A549 (cell line): ENCODE data around the gene ARHGEF19. TPM values are rescaled to one million over a fixed set of nuclear protein-coding genes. Genes with fewer than 3 reads are reported as not detected.

Experiments
- ATAC-seq, 2 experiments: fragments of 200-7000 bp in 1 of 2; fragments of >200 bp in 1 of 2; cut with Nextera tagmentation in 1 of 2; cut with Tn5 transposase in 1 of 2; 3 replicates each; pipeline versions ENCODE4 v1.8.0 to v1.9.1; 2018 to 2020; ENCODE audit warnings: mild to moderate bottlenecking in 1 of 2, moderate library complexity in 1 of 2
- CTCF ChIA-PET: fragments of 300-600 bp; sonication (Branson Sonifier 250); formaldehyde crosslinking; extraction: SDS; loops from one replicate; lab custom pipeline; 2021; ENCODE audit warnings: antibody characterized with exemption, inconsistent platforms; lab: Yijun Ruan, JAX
- POLR2A ChIA-PET: fragments of 350-600 bp; formaldehyde crosslinking; extraction: SDS; loops from one replicate; lab custom pipeline; 2021; ENCODE audit warnings: antibody characterized with exemption, inconsistent platforms; lab: Yijun Ruan, JAX
- DNase-seq, 2 experiments: peaks; one replicate each; pipeline versions ENCODE4 v3.0.0 to v3.0.0-alpha.2; 2011 to 2016; ENCODE audit warnings: low read depth in 1 of 2, low spot score in 1 of 2
- FAIRE-seq: peaks from 2 replicates; lab custom pipeline; 2011; peaks lifted over from hg19 to GRCh38; lab: Jason Lieb, UNC
- H3K27ac ChIP-seq, 2 experiments: fragments of >200 bp; sonication (Bioruptor Twin); formaldehyde crosslinking; 3 replicates each; pipeline ENCODE4 v1.5.1; 2016 to 2017
- H3K4me1 ChIP-seq: fragments of >200 bp; sonication (Bioruptor Twin); formaldehyde crosslinking; 3 replicates; pipeline ENCODE4 v1.6.1; 2016
- H3K4me2 ChIP-seq: fragments of >200 bp; sonication (Bioruptor Twin); formaldehyde crosslinking; 3 replicates; pipeline ENCODE4 v1.6.1; 2016
- H3K4me3 ChIP-seq: fragments of >200 bp; sonication (Bioruptor Twin); formaldehyde crosslinking; 3 replicates; pipeline ENCODE4 v1.5.1; 2016
- H3K9me3 ChIP-seq: fragments of >200 bp; sonication (Bioruptor Twin); formaldehyde crosslinking; 3 replicates; pipeline ENCODE4 v1.6.1; 2016
- BHLHE40 ChIP-seq: IDR thresholded peaks from 2 replicates; pipeline ENCODE4 v1.6.1; 2012; ENCODE audit warnings: low read depth, low read length, inconsistent platforms
- CBX2 ChIP-seq: fragments of 200-600 bp; sonication (generic); IDR thresholded peaks from 2 replicates; pipeline ENCODE4 v1.6.1; 2016; ENCODE audit warnings: low read depth, mild to moderate bottlenecking, borderline replicate concordance
- CBX8 ChIP-seq: fragments of 200-600 bp; sonication (generic); IDR thresholded peaks from 2 replicates; pipeline ENCODE4 v1.6.1; 2016
- CEBPB ChIP-seq, 2 experiments: fragments of >200 bp in 1 of 2; sonication (Bioruptor Twin) in 1 of 2; formaldehyde crosslinking in 1 of 2; IDR thresholded peaks; 2 replicates each; pipeline ENCODE4 v1.6.1; 2012 to 2016
- CHD2 ChIP-seq: fragments of 150-350 bp; IDR thresholded peaks from 2 replicates; pipeline ENCODE4 v1.6.1; 2014; ENCODE audit warnings: low read length; ENCODE audit not compliant: partially characterized antibody
- EHF ChIP-seq: fragments of 250-450 bp; sonication (Bioruptor Pico); IDR thresholded peaks from 2 replicates; pipeline ENCODE4 v1.5.0; 2020; ENCODE audit warnings: mild to moderate bottlenecking
- EHMT2 ChIP-seq: fragments of 200-600 bp; sonication (generic); IDR thresholded peaks from 2 replicates; pipeline ENCODE4 v1.6.1; 2016; ENCODE audit warnings: antibody characterized with exemption, low read depth, mild to moderate bottlenecking, moderate library complexity
- ESRRA ChIP-seq: fragments of 150-350 bp; IDR thresholded peaks from 2 replicates; pipeline ENCODE4 v1.6.1; 2014; ENCODE audit warnings: mild to moderate bottlenecking, low read length, borderline replicate concordance
- FOSB ChIP-seq: fragments of 250-450 bp; sonication (Bioruptor Pico); IDR thresholded peaks from 2 replicates; pipeline ENCODE4 v1.5.0; 2020; ENCODE audit warnings: mild to moderate bottlenecking, moderate library complexity
- FOSL2 ChIP-seq, 2 experiments: fragments of 450-650 bp in 1 of 2; fragments of >200 bp in 1 of 2; sonication (Bioruptor Twin) in 1 of 2; formaldehyde crosslinking; IDR thresholded peaks; 2 replicates each; pipeline versions ENCODE4 v1.5.0 to v1.6.1; 2016 to 2020; ENCODE audit warnings: mild to moderate bottlenecking in 1 of 2, moderate library complexity in 1 of 2
- FOXS1 ChIP-seq: fragments of 250-450 bp; sonication (Bioruptor Pico); IDR thresholded peaks from 2 replicates; pipeline ENCODE4 v1.5.0; 2020; ENCODE audit warnings: mild to moderate bottlenecking, moderate library complexity
- GATA3 ChIP-seq: IDR thresholded peaks from 2 replicates; pipeline ENCODE4 v1.6.1; 2012; ENCODE audit warnings: borderline replicate concordance
- HMGXB4 ChIP-seq: fragments of 250-450 bp; sonication (Bioruptor Pico); IDR thresholded peaks from 2 replicates; pipeline ENCODE4 v1.5.0; 2021; ENCODE audit warnings: mild to moderate bottlenecking, moderate library complexity, borderline replicate concordance
- HOXB13 ChIP-seq: fragments of 250-450 bp; sonication (Bioruptor Pico); IDR thresholded peaks from 2 replicates; pipeline ENCODE4 v1.5.0; 2020; ENCODE audit warnings: low read depth, mild to moderate bottlenecking, moderate library complexity
- HOXB5 ChIP-seq: fragments of 250-450 bp; sonication (Bioruptor Pico); IDR thresholded peaks from 2 replicates; pipeline ENCODE4 v1.5.0; 2020; ENCODE audit warnings: mild to moderate bottlenecking, moderate library complexity
- JUN ChIP-seq, 2 experiments: fragments of >200 bp; sonication (Bioruptor Twin); formaldehyde crosslinking; IDR thresholded peaks; 2 replicates in 1 of 2; 3 replicates in 1 of 2; pipeline ENCODE4 v1.6.1; 2016 to 2017
- MAX ChIP-seq: IDR thresholded peaks from 2 replicates; pipeline ENCODE4 v1.6.1; 2012
- MAZ ChIP-seq: fragments of 150-350 bp; IDR thresholded peaks from 2 replicates; pipeline ENCODE4 v1.6.1; 2014; ENCODE audit warnings: antibody characterized with exemption, low read depth, low read length, borderline replicate concordance
- MYC ChIP-seq: IDR thresholded peaks from 2 replicates; pipeline ENCODE4 v1.6.1; 2012; ENCODE audit warnings: mild to moderate bottlenecking, inconsistent platforms, low read length, improper control_type of control experiment, borderline replicate concordance
- NPAS2 ChIP-seq: fragments of 250-450 bp; sonication (Bioruptor Pico); IDR thresholded peaks from 2 replicates; pipeline ENCODE4 v1.8.0; 2022; ENCODE audit warnings: mild to moderate bottlenecking, moderate library complexity, borderline replicate concordance
- NR3C1 ChIP-seq: fragments of >200 bp; sonication (Bioruptor Twin); formaldehyde crosslinking; IDR thresholded peaks from 3 replicates; pipeline ENCODE4 v1.6.1; 2017
- POLR2AphosphoS2 ChIP-seq: conservative IDR thresholded peaks from 2 replicates; pipeline ENCODE4 v1.6.1; 2012; ENCODE audit warnings: low read length, improper control_type of control experiment, inconsistent platforms
- RAD21 ChIP-seq, 2 experiments: fragments of >200 bp in 1 of 2; sonication (Bioruptor Twin) in 1 of 2; formaldehyde crosslinking in 1 of 2; IDR thresholded peaks in 1 of 2; conservative IDR thresholded peaks in 1 of 2; 2 replicates in 1 of 2; 3 replicates in 1 of 2; pipeline ENCODE4 v1.6.1; 2012 to 2018; ENCODE audit warnings: inconsistent platforms in 1 of 2
- REST ChIP-seq: fragments of 200-600 bp; sonication (generic); IDR thresholded peaks from 2 replicates; pipeline ENCODE4 v1.6.1; 2016; ENCODE audit warnings: antibody characterized with exemption, mild to moderate bottlenecking, moderate library complexity
- RFX5 ChIP-seq: fragments of 450-650 bp; IDR thresholded peaks from 2 replicates; pipeline ENCODE4 v1.7.1; 2014; ENCODE audit warnings: antibody characterized with exemption, mild to moderate bottlenecking, moderate library complexity
- SMC3 ChIP-seq: fragments of >200 bp; sonication (Bioruptor Twin); formaldehyde crosslinking; IDR thresholded peaks from 3 replicates; pipeline ENCODE4 v1.6.1; 2018; ENCODE audit warnings: inconsistent platforms
- USF2 ChIP-seq: fragments of 450-650 bp; IDR thresholded peaks from 2 replicates; pipeline ENCODE4 v1.6.1; 2014; ENCODE audit warnings: antibody characterized with exemption
- ZFP36 ChIP-seq: fragments of 450-650 bp; IDR thresholded peaks from 2 replicates; pipeline ENCODE4 v1.6.1; 2014; ENCODE audit warnings: borderline replicate concordance; ENCODE audit not compliant: partially characterized antibody
- ZNF302 ChIP-seq: fragments of 250-450 bp; sonication (Bioruptor Pico); IDR thresholded peaks from 2 replicates; pipeline ENCODE4 v1.9.0; 2021; ENCODE audit warnings: inconsistent platforms, mild to moderate bottlenecking, moderate library complexity
- WGBS: methylation state at CpG from one replicate; pipeline ENCODE4 v1.1.6; 2017; ENCODE audit errors: missing lambda C conversion rate; 5-methylcytosine and 5-hydroxymethylcytosine counted together
- polyA plus RNA-seq, 4 experiments: library from polyadenylated mRNA; depleted of rRNA in 3 of 4; stranded (reverse); fragments of >200 nt; fragmentation: RNase III in 1 of 4; extraction: RNeasy Plus Mini Kit Qiagen cat#74134 plus additional on column Dnase treatment in 1 of 4; gene quantifications; 2 replicates in 3 of 4; 3 replicates in 1 of 4; pipeline ENCODE4 v1.2.3, GENCODE V29; 2011 to 2017
- TF ChIP-seq, protein P1 (sequence below): fragments of 150-350 bp; IDR thresholded peaks from 2 replicates; pipeline ENCODE4 v1.6.1; 2014; ENCODE audit warnings: low read depth, mild to moderate bottlenecking, low read length
- TF ChIP-seq, protein P2 (sequence below): fragments of >200 bp; sonication (Bioruptor Twin); formaldehyde crosslinking; IDR thresholded peaks from 3 replicates; pipeline ENCODE4 v1.5.1; 2016

ARHGEF19 gene
- polyA plus RNA-seq, 2 of the 4 experiments (the other 2 are of a cell fraction): 6.1 to 9.2 TPM

GRCh38 chr1:16172964-16173446 is 39.4 kb downstream of the ARHGEF19 start:
- no peak for FAIRE-seq
- Histone ChIP-seq H3K9me3 (peaks cover 3% of the 10 kb centered on the region; the same call in 1 of the 3 replicates), H3K4me3 (no peak overlapping the region), H3K4me2 (peak overlapping the region; percentile 72), H3K4me1 (peaks cover 89% of the 10 kb centered on the region), H3K27ac (peak overlapping the region; percentile 96 to 97)
- DNase-seq: peak in 1 of 2 experiments; percentile 83
- POLR2A ChIA-PET: interaction anchor here (0.5 to 1.5 kb wide), 10 partner anchors 9 to 208 kb away, joined by 3 to 17 read pairs (median 6); partner anchors contain the start of gene EPHA2
- WGBS: 6% methylated on average over 9 of the region's 14 CpGs
- ATAC-seq: peak; percentile 62 to 64
- CTCF ChIA-PET: interaction anchor here (0.6 to 1.9 kb wide), 7 partner anchors 8 to 91 kb away, joined by 3 to 9 read pairs (median 3); partner anchors contain the start of gene EPHA2
- peak; percentile 69; the same call in 1 of the 2 replicates for TF ChIP-seq EHF (CRISPR knock-in tag)
- no peak for TF ChIP-seq RFX5
- no peak for TF ChIP-seq FOSL2 (IDR thresholded peaks at IDR 0.05)
- TF ChIP-seq FOSL2 (CRISPR knock-in tag; IDR thresholded peaks at IDR 0.05): no peak; the same call in 1 of the 2 replicates
- peak in 1 of 2 experiments; percentile 40; a peak in 1 of 4 replicates for TF ChIP-seq CEBPB (IDR thresholded peaks at IDR 0.05)
- TF ChIP-seq HMGXB4 (CRISPR knock-in tag): no peak
- no peak for TF ChIP-seq MYC
- no peak for TF ChIP-seq HOXB5 (CRISPR knock-in tag)
- no peak for TF ChIP-seq ZNF302 (CRISPR knock-in tag)
- TF ChIP-seq NR3C1: no peak
- no peak for TF ChIP-seq JUN (IDR thresholded peaks at IDR 0.05)
- TF ChIP-seq HOXB13 (CRISPR knock-in tag): 0 out of 2 replicates have a peak, but pooled peaks have one; percentile 53
- no peak for TF ChIP-seq POLR2AphosphoS2
- no peak for TF ChIP-seq GATA3
- TF ChIP-seq EHMT2: no peak
- TF ChIP-seq NPAS2 (CRISPR knock-in tag): no peak
- no peak for TF ChIP-seq CHD2
- TF ChIP-seq CBX8: no peak
- TF ChIP-seq, protein P1, sequence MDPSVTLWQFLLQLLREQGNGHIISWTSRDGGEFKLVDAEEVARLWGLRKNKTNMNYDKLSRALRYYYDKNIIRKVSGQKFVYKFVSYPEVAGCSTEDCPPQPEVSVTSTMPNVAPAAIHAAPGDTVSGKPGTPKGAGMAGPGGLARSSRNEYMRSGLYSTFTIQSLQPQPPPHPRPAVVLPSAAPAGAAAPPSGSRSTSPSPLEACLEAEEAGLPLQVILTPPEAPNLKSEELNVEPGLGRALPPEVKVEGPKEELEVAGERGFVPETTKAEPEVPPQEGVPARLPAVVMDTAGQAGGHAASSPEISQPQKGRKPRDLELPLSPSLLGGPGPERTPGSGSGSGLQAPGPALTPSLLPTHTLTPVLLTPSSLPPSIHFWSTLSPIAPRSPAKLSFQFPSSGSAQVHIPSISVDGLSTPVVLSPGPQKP: no peak
- no peak for TF ChIP-seq ESRRA
- TF ChIP-seq SMC3: no peak
- TF ChIP-seq ZFP36: no peak
- TF ChIP-seq, protein P2, sequence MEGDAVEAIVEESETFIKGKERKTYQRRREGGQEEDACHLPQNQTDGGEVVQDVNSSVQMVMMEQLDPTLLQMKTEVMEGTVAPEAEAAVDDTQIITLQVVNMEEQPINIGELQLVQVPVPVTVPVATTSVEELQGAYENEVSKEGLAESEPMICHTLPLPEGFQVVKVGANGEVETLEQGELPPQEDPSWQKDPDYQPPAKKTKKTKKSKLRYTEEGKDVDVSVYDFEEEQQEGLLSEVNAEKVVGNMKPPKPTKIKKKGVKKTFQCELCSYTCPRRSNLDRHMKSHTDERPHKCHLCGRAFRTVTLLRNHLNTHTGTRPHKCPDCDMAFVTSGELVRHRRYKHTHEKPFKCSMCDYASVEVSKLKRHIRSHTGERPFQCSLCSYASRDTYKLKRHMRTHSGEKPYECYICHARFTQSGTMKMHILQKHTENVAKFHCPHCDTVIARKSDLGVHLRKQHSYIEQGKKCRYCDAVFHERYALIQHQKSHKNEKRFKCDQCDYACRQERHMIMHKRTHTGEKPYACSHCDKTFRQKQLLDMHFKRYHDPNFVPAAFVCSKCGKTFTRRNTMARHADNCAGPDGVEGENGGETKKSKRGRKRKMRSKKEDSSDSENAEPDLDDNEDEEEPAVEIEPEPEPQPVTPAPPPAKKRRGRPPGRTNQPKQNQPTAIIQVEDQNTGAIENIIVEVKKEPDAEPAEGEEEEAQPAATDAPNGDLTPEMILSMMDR: no peak
- TF ChIP-seq USF2: no peak
- peak; percentile 18; the same call in 1 of the 2 replicates for TF ChIP-seq MAX
- no peak for TF ChIP-seq RAD21 (conservative IDR thresholded peaks at IDR 0.05 in 1 of 2, IDR thresholded peaks at IDR 0.05 in 1 of 2)
- TF ChIP-seq FOXS1 (CRISPR knock-in tag): no peak
- TF ChIP-seq BHLHE40: no peak
- TF ChIP-seq FOSB (CRISPR knock-in tag): no peak
- no peak for TF ChIP-seq CBX2
- no peak for TF ChIP-seq MAZ
- no peak for TF ChIP-seq REST
